ENCODE results near the gene KLHL25. TPM values are rescaled to one million over a fixed set of nuclear protein-coding genes. Genes with fewer than 3 reads are reported as not detected.

KLHL25 gene
- polyA plus RNA-seq, 1 donor, result 9.4 TPM

- no peak for DNase-seq
These were observed 46.5 kb downstream of the KLHL25 start for GRCh38 chr15:85748176-85748575.

DNA sequence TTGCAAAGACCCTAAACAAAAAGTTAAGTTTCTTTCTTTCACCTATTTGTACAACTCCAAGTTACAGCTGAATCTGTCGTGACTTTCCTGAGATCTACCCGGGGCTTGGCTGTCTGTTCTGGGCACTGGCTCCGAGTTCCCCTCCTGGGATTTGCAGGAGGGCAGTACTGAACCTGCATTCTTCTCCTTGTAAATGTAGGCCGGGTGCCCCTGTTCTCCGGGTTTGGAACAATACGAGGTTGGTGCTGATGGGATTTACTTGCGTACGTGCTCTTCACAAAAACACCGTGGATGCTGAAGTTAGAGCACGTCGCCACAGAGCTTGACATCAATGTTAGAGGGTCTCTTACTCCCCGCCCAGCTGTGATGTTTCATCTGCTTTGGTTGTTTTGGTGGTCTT, 48.1 kb downstream of the KLHL25 start:
- DNase-seq, result no peak

GRCh38 chr15:85745525-85746150, 49.1 kb downstream of the KLHL25 start:
- DNase-seq, result no peak

- DNase-seq, result no peak
These were observed 49.7 kb downstream of the KLHL25 start for GRCh38 chr15:85745023-85745422.

- DNase-seq, result no peak
These were observed 50.1 kb downstream of the KLHL25 start for GRCh38 chr15:85744579-85744978.

- DNase-seq, result no peak
These were observed 51.2 kb downstream of the KLHL25 start for GRCh38 chr15:85743392-85744055.

DNA sequence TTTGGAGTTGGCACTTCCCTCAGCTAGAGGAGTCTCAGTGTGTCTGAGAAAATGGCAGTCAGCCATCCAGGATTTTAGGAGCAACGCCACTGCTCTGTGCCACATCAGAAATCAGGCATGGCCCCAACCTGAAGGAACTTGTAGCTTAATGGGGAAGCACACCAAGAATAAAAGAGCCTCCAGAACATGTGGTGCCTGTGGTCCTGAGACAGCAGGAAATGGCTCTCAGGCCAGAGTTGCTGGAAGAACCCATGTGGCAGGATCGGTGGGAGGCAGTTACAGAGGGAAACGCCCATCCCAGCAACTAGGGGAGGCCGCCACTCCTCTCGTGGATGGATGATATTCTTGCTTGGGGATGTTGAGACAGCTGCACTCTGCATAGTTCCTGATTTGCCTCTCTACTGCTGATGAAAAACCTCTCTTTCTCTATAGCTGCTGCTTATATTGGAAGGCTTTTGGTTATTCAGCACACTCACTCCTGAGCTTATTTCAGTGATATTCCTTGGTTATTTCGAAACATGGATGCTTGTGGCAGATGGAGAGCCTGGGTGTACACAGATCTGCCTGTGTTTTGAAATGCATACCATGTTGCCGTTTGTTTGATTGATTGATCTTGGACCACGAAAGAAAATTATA, 52.4 kb downstream of the KLHL25 start:
- no peak for DNase-seq

GRCh38 chr15:85741662-85742061, 53.1 kb downstream of the KLHL25 start:
- DNase-seq, result no peak

DNA sequence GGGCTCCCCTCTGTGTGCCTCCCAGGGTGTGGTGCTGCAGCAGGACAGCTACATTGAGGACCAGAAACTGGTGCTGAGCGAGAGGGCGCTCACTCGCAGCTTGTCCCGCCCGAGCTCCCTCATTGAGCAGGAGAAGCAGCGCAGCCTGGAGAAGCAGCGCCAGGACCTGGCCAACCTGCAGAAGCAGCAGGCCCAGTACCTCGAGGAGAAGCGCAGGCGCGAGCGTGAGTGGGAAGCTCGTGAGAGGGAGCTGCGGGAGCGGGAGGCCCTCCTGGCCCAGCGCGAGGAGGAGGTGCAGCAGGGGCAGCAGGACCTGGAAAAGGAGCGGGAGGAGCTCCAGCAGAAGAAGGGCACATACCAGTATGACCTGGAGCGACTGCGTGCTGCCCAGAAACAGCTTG, 53.7 kb downstream of the KLHL25 start:
- no peak for DNase-seq

DNA sequence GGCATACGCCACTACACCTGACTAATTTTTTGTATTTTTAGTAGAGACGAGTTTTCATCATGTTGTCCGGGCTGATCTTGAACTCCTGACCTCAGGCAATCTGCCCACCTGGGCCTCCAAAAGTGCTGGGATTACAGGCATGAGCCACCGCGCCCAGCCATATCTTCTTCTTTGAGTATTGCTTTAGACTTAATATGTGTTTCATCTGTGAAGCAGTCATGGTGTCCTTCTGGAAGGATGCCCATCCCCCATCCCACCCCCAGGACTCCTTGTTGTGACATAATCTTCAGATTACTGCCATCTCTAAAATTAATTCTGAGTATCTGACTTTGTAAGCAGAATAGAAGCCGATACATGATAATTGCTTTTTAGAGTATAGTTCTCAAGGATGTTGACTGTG, 57.7 kb downstream of the KLHL25 start:
- no peak for DNase-seq

GRCh38 chr15:85733416-85733815, 61.3 kb downstream of the KLHL25 start:
- no peak for DNase-seq

- DNase-seq, result peak; percentile 59
These were observed 64.5 kb downstream of the KLHL25 start for GRCh38 chr15:85730001-85730820.

- DNase-seq, result no peak
These were observed 67.7 kb downstream of the KLHL25 start for GRCh38 chr15:85727068-85727467.

- DNase-seq, result no peak
These were observed 68.3 kb downstream of the KLHL25 start for GRCh38 chr15:85726454-85726853.

- no peak for DNase-seq
These were observed 69.2 kb downstream of the KLHL25 start for GRCh38 chr15:85725564-85725963.

DNA sequence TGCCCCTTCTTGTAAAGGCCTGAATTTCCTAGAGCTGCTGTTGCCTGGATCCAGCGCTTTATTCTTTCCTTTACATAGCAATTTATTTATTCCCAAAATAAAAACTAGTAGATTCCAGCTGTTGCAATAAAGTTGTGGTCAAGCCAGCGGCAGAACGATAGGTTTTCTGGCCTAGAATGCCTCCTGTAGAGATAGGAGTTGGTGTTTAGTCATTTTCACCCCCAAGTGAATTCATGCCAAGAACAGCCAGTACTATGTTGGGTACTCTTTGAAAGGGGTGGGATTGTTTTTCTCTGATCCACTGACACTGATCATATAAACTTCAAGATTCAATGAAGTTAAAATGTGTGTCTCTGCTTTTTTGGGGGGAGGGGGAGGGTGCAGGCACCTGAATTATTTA, 69.7 kb downstream of the KLHL25 start:
- DNase-seq, result no peak

GRCh38 chr15:85723960-85724945, 70.5 kb downstream of the KLHL25 start:
- no peak for DNase-seq

GRCh38 chr15:85722374-85723152, 72.2 kb downstream of the KLHL25 start:
- no peak for DNase-seq

- no peak for DNase-seq
These were observed 75.7 kb downstream of the KLHL25 start for GRCh38 chr15:85718981-85719380.

GRCh38 chr15:85718271-85718971, 76.3 kb downstream of the KLHL25 start:
- no peak for DNase-seq
